Hepatocyte (in vitro differentiated cells): ENCODE data around the gene KNDC1. TPM values are rescaled to one million over a fixed set of nuclear protein-coding genes. Genes with fewer than 3 reads are reported as not detected.

Experiments
- DNase-seq: peaks from one replicate; pipeline ENCODE4 v3.0.0-alpha.2; 2016; ENCODE audit warnings: low spot score
- H2AFZ ChIP-seq: fragments of 200-600 bp; sonication (generic); 2 replicates; pipeline ENCODE4 v1.6.0; 2016; ENCODE audit warnings: antibody characterized with exemption, mild to moderate bottlenecking
- H3K27ac ChIP-seq: fragments of 200-600 bp; sonication (generic); 2 replicates; pipeline ENCODE4 v1.5.1; 2016; ENCODE audit warnings: mild to moderate bottlenecking
- H3K27me3 ChIP-seq: fragments of 200-600 bp; sonication (generic); 2 replicates; pipeline ENCODE4 v1.6.1; 2016
- H3K36me3 ChIP-seq: fragments of 200-600 bp; sonication (generic); replicated peaks from 2 replicates; pipeline ENCODE4 v1.5.1; 2016; ENCODE audit warnings: low read depth; ENCODE audit not compliant: insufficient read depth
- H3K4me1 ChIP-seq: fragments of 200-600 bp; sonication (generic); 2 replicates; pipeline ENCODE4 v1.5.1; 2016; ENCODE audit warnings: mild to moderate bottlenecking, moderate library complexity; ENCODE audit not compliant: insufficient read depth
- H3K4me2 ChIP-seq: fragments of 200-600 bp; sonication (generic); 2 replicates; pipeline ENCODE4 v1.6.0; 2016
- H3K4me3 ChIP-seq: fragments of 200-600 bp; sonication (generic); 2 replicates; pipeline ENCODE4 v1.5.1; 2016; ENCODE audit warnings: mild to moderate bottlenecking
- H3K79me2 ChIP-seq: fragments of 200-600 bp; sonication (generic); 2 replicates; pipeline ENCODE4 v1.6.0; 2017; ENCODE audit warnings: mild to moderate bottlenecking
- H3K9me2 ChIP-seq: fragments of 200-600 bp; sonication (generic); replicated peaks from 2 replicates; pipeline ENCODE4 v1.6.0; 2017; ENCODE audit warnings: mild to moderate bottlenecking; ENCODE audit not compliant: insufficient read depth
- H3K9me3 ChIP-seq: fragments of 200-600 bp; sonication (generic); 2 replicates; pipeline ENCODE4 v1.5.1; 2016; ENCODE audit warnings: low read depth, mild to moderate bottlenecking
- H4K20me1 ChIP-seq: fragments of 200-600 bp; sonication (generic); 2 replicates; pipeline ENCODE4 v1.6.0; 2016; ENCODE audit warnings: mild to moderate bottlenecking; ENCODE audit not compliant: insufficient read depth, poor library complexity, severe bottlenecking
- EZH2 ChIP-seq: fragments of 200-600 bp; sonication (generic); IDR thresholded peaks from 2 replicates; pipeline ENCODE4 v1.6.1; 2016; ENCODE audit warnings: antibody characterized with exemption, mild to moderate bottlenecking, borderline replicate concordance
- EZH2phosphoT487 ChIP-seq: fragments of 200-600 bp; sonication (generic); IDR thresholded peaks from one replicate; pipeline ENCODE4 v1.6.1; 2018; ENCODE audit warnings: antibody characterized with exemption, mild to moderate bottlenecking, low read depth, moderate library complexity; ENCODE audit not compliant: unreplicated experiment, severe bottlenecking
- WGBS: methylation state at CpG from one replicate; pipeline ENCODE4 v1.1.6; 2016; ENCODE audit warnings: low lambda C conversion rate; ENCODE audit errors: missing lambda C conversion rate; 5-methylcytosine and 5-hydroxymethylcytosine counted together
- polyA plus RNA-seq: library from polyadenylated mRNA; unstranded; fragments of >200 nt; fragmentation: Nextera tagmentation; extraction: Ambion mirVana; gene quantifications from 2 replicates; pipeline ENCODE4 v1.2.1, GENCODE V29; 2016
- total RNA-seq: library from RNA; depleted of rRNA; stranded (reverse); fragments of >200 nt; gene quantifications from 2 replicates; pipeline ENCODE4 v1.2.3, GENCODE V29; 2014
- TF ChIP-seq, protein P1 (sequence below): fragments of 200-600 bp; sonication (generic); IDR thresholded peaks from 2 replicates; pipeline ENCODE4 v1.5.1; 2016; ENCODE audit warnings: antibody characterized with exemption, mild to moderate bottlenecking; ENCODE audit not compliant: poor library complexity

KNDC1 gene
- total and polyA plus RNA-seq, 2 experiments from 2014 or later = 3.8 to 4.3 TPM

DNA sequence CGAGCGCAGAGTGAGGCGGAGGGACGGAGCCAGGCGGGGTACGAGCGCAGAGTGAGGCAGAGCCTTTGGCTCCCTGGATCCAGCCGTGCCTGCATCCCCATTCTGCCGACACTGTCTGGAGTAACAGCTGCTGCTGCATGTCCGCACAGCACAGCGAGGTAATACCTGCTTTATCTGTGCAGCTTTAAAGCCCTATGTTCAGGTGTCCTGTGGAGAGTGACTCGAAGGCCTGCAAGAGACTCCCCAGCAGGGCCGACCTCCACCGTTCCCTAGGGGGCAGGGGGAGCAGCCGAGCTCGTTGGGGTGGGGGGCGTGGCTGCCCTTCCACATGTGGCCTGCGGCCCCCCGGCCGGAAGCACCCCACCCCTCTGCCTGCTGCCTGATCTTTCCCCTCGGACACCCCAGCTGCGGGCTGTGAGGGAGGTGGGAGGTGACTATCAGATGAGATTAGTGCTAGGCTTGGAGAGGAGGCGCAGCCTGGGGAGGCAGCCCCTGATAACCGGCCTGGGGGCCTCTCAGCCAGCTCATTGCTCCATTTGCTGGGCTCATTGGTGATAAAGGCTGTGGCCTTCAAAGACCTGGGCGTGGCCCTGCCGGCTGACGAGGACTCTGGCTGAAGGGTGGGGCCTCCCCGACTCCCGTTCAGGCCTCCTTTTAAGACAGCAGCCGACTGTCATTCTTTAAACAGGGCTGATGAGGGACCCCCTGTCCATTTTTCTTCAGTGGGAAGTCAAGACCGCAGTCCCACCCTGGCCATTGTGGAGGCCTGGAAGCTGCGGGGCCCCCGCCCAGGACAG is 85.6 kb downstream of the KNDC1 start:
- Histone ChIP-seq H3K9me2 (no peaks in the 10 kb centered on the region), H3K27me3 (no peaks in the 10 kb centered on the region), H3K36me3 (no peaks in the 10 kb centered on the region), H3K27ac (peak overlapping the region; percentile 72), H3K4me2 (peak overlapping the region; percentile 56), H3K9me3 (no peaks in the 10 kb centered on the region), H2AFZ (no peak overlapping the region), H3K4me1 (peaks cover 11% of the 10 kb centered on the region), H3K79me2 (no peaks in the 10 kb centered on the region), H3K4me3 (no peak overlapping the region), H4K20me1 (no peaks in the 10 kb centered on the region)
- DNase-seq = peak; percentile 86
- 62% methylated on average over 21 of the region's 33 CpGs for WGBS
- TF ChIP-seq, protein P1, sequence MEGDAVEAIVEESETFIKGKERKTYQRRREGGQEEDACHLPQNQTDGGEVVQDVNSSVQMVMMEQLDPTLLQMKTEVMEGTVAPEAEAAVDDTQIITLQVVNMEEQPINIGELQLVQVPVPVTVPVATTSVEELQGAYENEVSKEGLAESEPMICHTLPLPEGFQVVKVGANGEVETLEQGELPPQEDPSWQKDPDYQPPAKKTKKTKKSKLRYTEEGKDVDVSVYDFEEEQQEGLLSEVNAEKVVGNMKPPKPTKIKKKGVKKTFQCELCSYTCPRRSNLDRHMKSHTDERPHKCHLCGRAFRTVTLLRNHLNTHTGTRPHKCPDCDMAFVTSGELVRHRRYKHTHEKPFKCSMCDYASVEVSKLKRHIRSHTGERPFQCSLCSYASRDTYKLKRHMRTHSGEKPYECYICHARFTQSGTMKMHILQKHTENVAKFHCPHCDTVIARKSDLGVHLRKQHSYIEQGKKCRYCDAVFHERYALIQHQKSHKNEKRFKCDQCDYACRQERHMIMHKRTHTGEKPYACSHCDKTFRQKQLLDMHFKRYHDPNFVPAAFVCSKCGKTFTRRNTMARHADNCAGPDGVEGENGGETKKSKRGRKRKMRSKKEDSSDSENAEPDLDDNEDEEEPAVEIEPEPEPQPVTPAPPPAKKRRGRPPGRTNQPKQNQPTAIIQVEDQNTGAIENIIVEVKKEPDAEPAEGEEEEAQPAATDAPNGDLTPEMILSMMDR = no peak
- TF ChIP-seq EZH2phosphoT487 (no peak), EZH2 (no peak)

DNA sequence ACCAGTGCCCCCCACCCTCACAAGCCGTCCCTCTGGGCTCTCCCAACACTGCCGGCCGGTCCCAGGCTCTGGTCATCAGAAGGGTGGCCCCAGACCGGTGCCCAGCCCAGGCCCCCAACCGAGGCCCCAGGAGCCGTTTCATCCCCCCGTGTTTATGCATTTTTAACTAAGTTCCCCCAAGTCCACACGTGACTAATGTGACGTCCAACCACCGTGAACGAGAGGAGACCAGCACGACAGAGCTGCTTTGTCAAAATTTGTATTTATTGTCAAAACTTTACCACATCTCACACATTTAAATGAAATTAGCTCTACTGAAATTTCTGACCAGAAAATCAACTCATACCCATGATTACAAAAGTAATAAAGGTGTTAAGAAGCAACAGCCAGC is 86.2 kb downstream of the KNDC1 start:
- Histone ChIP-seq H2AFZ (no peak overlapping the region), H3K9me2 (no peaks in the 10 kb centered on the region), H3K36me3 (no peaks in the 10 kb centered on the region), H3K4me1 (peaks cover 11% of the 10 kb centered on the region), H3K79me2 (no peaks in the 10 kb centered on the region), H4K20me1 (no peaks in the 10 kb centered on the region), H3K4me2 (peak overlapping the region; percentile 55), H3K27ac (peak overlapping the region; percentile 72), H3K9me3 (no peaks in the 10 kb centered on the region), H3K27me3 (no peaks in the 10 kb centered on the region), H3K4me3 (no peak overlapping the region)
- no peak for DNase-seq
- TF ChIP-seq, protein P1 = no peak
- 82% methylated on average over 10 of the region's 12 CpGs for WGBS

DNA sequence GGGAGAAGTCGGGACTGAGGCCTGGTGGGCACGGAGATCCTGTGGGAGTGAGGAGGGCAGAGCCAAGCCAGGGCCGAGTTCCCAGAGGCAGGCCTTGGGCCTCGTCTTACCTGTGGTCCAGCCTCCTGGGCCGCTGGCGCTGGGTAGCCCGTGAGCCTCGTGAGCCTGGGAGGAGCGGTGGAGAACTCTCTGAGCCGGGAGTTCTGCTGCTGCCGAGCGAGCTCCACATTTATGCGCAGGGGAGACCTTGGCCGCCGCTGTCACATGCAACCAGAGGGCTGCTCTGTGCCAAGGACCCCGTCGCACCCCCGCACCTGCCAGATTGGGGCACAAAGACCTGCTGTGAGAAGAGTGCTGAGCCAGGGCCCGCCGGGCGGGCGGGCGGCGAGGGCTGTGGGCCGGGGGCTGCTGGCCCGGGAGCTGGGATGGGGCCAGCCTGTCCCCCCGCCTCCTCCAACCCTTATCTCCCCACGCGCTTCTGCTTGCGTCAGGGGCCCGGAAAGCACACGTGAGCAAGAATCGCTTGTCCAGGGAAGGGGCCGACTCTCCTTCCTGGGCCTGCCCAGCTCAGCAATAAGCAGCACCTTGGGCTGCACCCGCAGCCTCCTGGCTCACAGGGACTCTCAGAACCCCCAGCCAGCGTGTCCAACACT is 87.8 kb downstream of the KNDC1 start:
- H3K9me2 ChIP-seq = no peaks in the 10 kb centered on the region
- H3K36me3 ChIP-seq = no peaks in the 10 kb centered on the region
- WGBS = 90% methylated on average over 23 of the region's 36 CpGs
- DNase-seq = no peak
- no peaks in the 10 kb centered on the region for H3K79me2 ChIP-seq
- no peaks in the 10 kb centered on the region for H3K27me3 ChIP-seq
- H3K4me3 ChIP-seq = no peak overlapping the region
- no peaks in the 10 kb centered on the region for H4K20me1 ChIP-seq
- H3K27ac ChIP-seq = no peak overlapping the region
- H2AFZ ChIP-seq = no peak overlapping the region
- no peaks in the 10 kb centered on the region for H3K9me3 ChIP-seq
- peaks cover 11% of the 10 kb centered on the region for H3K4me1 ChIP-seq
- no peak overlapping the region for H3K4me2 ChIP-seq
- TF ChIP-seq, protein P1 = no peak
- no peak for TF ChIP-seq EZH2phosphoT487
